ENCODE results near the gene IP6K3.

The IP6K3 gene

GRCh38 chr6:33759887-33760629, 13.4 kb upstream of the IP6K3 start:
- no peak for DNase-seq (ENCODE audit: low read depth)

GRCh38 chr6:33758815-33759216, 12.1 kb upstream of the IP6K3 start:
- no peak for DNase-seq (ENCODE audit: low read depth)

GRCh38 chr6:33757906-33758305, 11.2 kb upstream of the IP6K3 start:
- DNase-seq (ENCODE audit: low read depth): no peak

- no peak for DNase-seq (ENCODE audit: low read depth)
Observed at GRCh38 chr6:33757113-33757512, 10.4 kb upstream of the IP6K3 start.

GRCh38 chr6:33756211-33756954, 9.7 kb upstream of the IP6K3 start:
- no peak for DNase-seq (ENCODE audit: low read depth)

- DNase-seq (ENCODE audit: low read depth): no peak
Observed at GRCh38 chr6:33755070-33755869, 8.6 kb upstream of the IP6K3 start.

GRCh38 chr6:33754222-33754621, 7.5 kb upstream of the IP6K3 start:
- DNase-seq (ENCODE audit: low read depth): no peak

GRCh38 chr6:33752646-33753015, 5.9 kb upstream of the IP6K3 start:
- DNase-seq (ENCODE audit: low read depth): no peak

- no peak for DNase-seq (ENCODE audit: low read depth)
Observed at GRCh38 chr6:33751771-33752645, 5.3 kb upstream of the IP6K3 start.

GRCh38 chr6:33750244-33750991, 3.7 kb upstream of the IP6K3 start:
- DNase-seq (ENCODE audit: low read depth): no peak

- DNase-seq (ENCODE audit: low read depth): no peak
Observed at GRCh38 chr6:33749401-33749800, 2.7 kb upstream of the IP6K3 start.

- DNase-seq (ENCODE audit: low read depth): no peak
Observed at GRCh38 chr6:33748841-33749240, 2.1 kb upstream of the IP6K3 start.

GRCh38 chr6:33747823-33748222, 1.1 kb upstream of the IP6K3 start:
- DNase-seq (ENCODE audit: low read depth): no peak

GRCh38 chr6:33746036-33746600, 587 bp downstream of the IP6K3 start:
- no peak for DNase-seq (ENCODE audit: low read depth)

- no peak for DNase-seq (ENCODE audit: low read depth)
Observed at GRCh38 chr6:33745548-33745947, 1.2 kb downstream of the IP6K3 start.

GRCh38 chr6:33744895-33745546, 1.7 kb downstream of the IP6K3 start:
- no peak for DNase-seq (ENCODE audit: low read depth)

GRCh38 chr6:33744001-33744848, 2.5 kb downstream of the IP6K3 start:
- DNase-seq (ENCODE audit: low read depth): peak; percentile 33

GRCh38 chr6:33742837-33743236, 3.9 kb downstream of the IP6K3 start:
- no peak for DNase-seq (ENCODE audit: low read depth)

GRCh38 chr6:33742092-33742491, 4.6 kb downstream of the IP6K3 start:
- DNase-seq (ENCODE audit: low read depth): no peak

Measured in stromal cell of bone marrow (primary cell).